GF-D8 (cell line): Measurements from ENCODE around the gene ARMH4.

Experiments
- DNase-seq: peaks from one replicate; lab custom pipeline; 2025; lab: John Stamatoyannopoulos, UW

Gene ARMH4

GRCh38 chr14:57960946-57961785 is 190.8 kb downstream of the ARMH4 start:
- DNase-seq: no peak

GRCh38 chr14:57957441-57957840 is 194.6 kb downstream of the ARMH4 start:
- DNase-seq: no peak
